Measurements from ENCODE around the gene KRTAP5-8.
"Not testable (repeated sequence)": the region's sequence is repeated elsewhere in the genome, so short reads cannot be mapped to it uniquely, and the experiment has no call there.

KRTAP5-8 gene

GRCh38 chr11:71518506-71519471 lies 19.0 kb upstream of the KRTAP5-8 start:
- no peak for DNase-seq (ENCODE audit: extremely low spot score)
- POLR2A ChIA-PET: no interaction called here
- CTCF ChIA-PET: no interaction called here
- TF ChIP-seq BHLHE40 (IDR thresholded peaks at IDR 0.05; ENCODE audit: borderline replicate concordance) (no peak), NFRKB (IDR thresholded peaks at IDR 0.05) (no peak)

- TF ChIP-seq ELF4 (IDR thresholded peaks at IDR 0.05) (no peak), SP1 (IDR thresholded peaks at IDR 0.05) (no peak), BHLHE40 (IDR thresholded peaks at IDR 0.05; ENCODE audit: borderline replicate concordance) (no peak)
- ChIA-PET CTCF (no interaction called here), POLR2A (no interaction called here)
- no peak for DNase-seq (ENCODE audit: extremely low spot score)
These were observed 18.3 kb upstream of the KRTAP5-8 start for GRCh38 chr11:71519546-71519945.

GRCh38 chr11:71525188-71525937 lies 12.5 kb upstream of the KRTAP5-8 start:
- ChIA-PET POLR2A (no interaction called here), CTCF (interaction anchor here (0.5 kb wide), 1 partner anchor 20 kb away, joined by 3 read pairs; no protein-coding TSS in a partner anchor)
- TF ChIP-seq TARDBP (IDR thresholded peaks at IDR 0.05): no peak
- no peak for TF ChIP-seq SUZ12 (IDR thresholded peaks at IDR 0.05)
- TF ChIP-seq PKNOX1 (IDR thresholded peaks at IDR 0.05): no peak
- no peak for TF ChIP-seq BHLHE40 (IDR thresholded peaks at IDR 0.05; ENCODE audit: borderline replicate concordance)
- TF ChIP-seq HDGF (IDR thresholded peaks at IDR 0.05; ENCODE audit: borderline replicate concordance): no peak
- no peak for TF ChIP-seq ARNT (IDR thresholded peaks at IDR 0.05)

GRCh38 chr11:71525938-71526495 lies 11.8 kb upstream of the KRTAP5-8 start:
- TF ChIP-seq LEF1 (IDR thresholded peaks at IDR 0.05; ENCODE audit: borderline replicate concordance) (no peak), ZNF384 (IDR thresholded peaks at IDR 0.05) (no peak), FOXM1 (IDR thresholded peaks at IDR 0.05; ENCODE audit: borderline replicate concordance) (no peak), PKNOX1 (IDR thresholded peaks at IDR 0.05) (no peak), FOXK2 (IDR thresholded peaks at IDR 0.05) (no peak), L3MBTL2 (conservative IDR thresholded peaks at IDR 0.05) (no peak), ARNT (IDR thresholded peaks at IDR 0.05) (no peak), BHLHE40 (IDR thresholded peaks at IDR 0.05; ENCODE audit: borderline replicate concordance) (no peak), HDGF (IDR thresholded peaks at IDR 0.05; ENCODE audit: borderline replicate concordance) (no peak), SP1 (IDR thresholded peaks at IDR 0.05) (no peak), TARDBP (IDR thresholded peaks at IDR 0.05) (no peak), SUZ12 (IDR thresholded peaks at IDR 0.05) (no peak), NFRKB (IDR thresholded peaks at IDR 0.05) (no peak), FOXA1 (IDR thresholded peaks at IDR 0.05) (no peak), ELF4 (IDR thresholded peaks at IDR 0.05) (no peak), CTBP1 (IDR thresholded peaks at IDR 0.05; ENCODE audit: borderline replicate concordance) (no peak)
- CTCF ChIA-PET: interaction anchor here (0.5 kb wide), 1 partner anchor 21 kb away, joined by 3 read pairs; no protein-coding TSS in a partner anchor
- POLR2A ChIA-PET: no interaction called here
- DNase-seq (ENCODE audit: extremely low spot score): no peak

More at GRCh38 chr11:71525188-71525937, 12.5 kb upstream of the KRTAP5-8 start:
- no peak for DNase-seq (ENCODE audit: extremely low spot score)

- CTCF ChIA-PET: interaction anchor here (0.5 kb wide), 1 partner anchor 199 kb away, joined by 3 read pairs; no protein-coding TSS in a partner anchor
- DNase-seq (ENCODE audit: extremely low spot score); POLR2A ChIA-PET: not testable (repeated sequence)
These were observed 10.8 kb upstream of the KRTAP5-8 start, which contains the start of gene KRTAP5-7 for GRCh38 chr11:71526796-71527575. TSS of gene KRTAP5-7 (plus strand) at chr11:71527267. CDS start at chr11:71527301, 34 bp downstream.

GRCh38 chr11:71527576-71528210 lies 10.1 kb upstream of the KRTAP5-8 start:
- no peak for DNase-seq (ENCODE audit: extremely low spot score)
- ChIA-PET CTCF (interaction anchor here (0.5 kb wide), 1 partner anchor 200 kb away, joined by 3 read pairs; no protein-coding TSS in a partner anchor), POLR2A (no interaction called here)
- TF ChIP-seq HDGF (IDR thresholded peaks at IDR 0.05; ENCODE audit: borderline replicate concordance): no peak
- no peak for TF ChIP-seq FOXA1 (IDR thresholded peaks at IDR 0.05)
- no peak for TF ChIP-seq SUZ12 (IDR thresholded peaks at IDR 0.05)
- TF ChIP-seq ZNF384 (IDR thresholded peaks at IDR 0.05): no peak
- no peak for TF ChIP-seq BHLHE40 (IDR thresholded peaks at IDR 0.05; ENCODE audit: borderline replicate concordance)
